Measurements from ENCODE around the gene CHRNA1. TPM values are rescaled to one million over a fixed set of nuclear protein-coding genes. Genes with fewer than 3 reads are reported as not detected.

Gene CHRNA1
- total and polyA plus RNA-seq, 9 of the 15 experiments (the other 6 are each of a cell fraction or from before 2014, with no cell fraction given): not detected

DNA sequence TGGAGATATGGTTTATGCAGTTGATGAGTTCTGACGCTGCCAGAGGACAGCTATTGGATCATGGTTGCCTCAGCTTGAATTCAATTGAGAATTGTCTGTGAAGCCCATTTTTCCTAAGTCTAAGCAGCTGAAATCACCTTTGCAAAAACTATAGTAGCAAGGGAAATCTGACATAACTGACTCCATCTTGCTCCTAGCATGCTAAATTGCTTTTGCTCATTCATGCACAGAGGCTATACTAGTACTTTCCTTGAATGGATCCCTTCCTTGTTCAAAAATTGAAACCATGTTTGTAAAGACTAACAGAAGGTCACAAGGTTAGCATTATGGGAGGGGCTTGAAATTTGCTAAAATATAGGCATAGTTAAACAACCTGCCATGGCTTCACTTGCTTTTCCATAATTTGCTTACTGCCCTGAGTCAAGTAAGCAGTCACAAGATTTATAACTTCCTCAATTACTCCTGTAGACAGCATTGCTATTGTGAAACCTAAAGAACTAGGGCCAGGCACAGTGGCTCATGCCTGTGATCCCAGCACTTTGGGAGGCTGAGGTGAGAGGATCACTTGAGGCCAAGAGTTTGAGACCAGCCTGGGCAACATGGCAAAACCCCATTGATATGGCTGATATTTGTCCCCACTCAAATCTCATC is 41.2 kb downstream of the CHRNA1 start (continued):
- no peak for TF ChIP-seq POLR2A (conservative IDR thresholded peaks at IDR 0.05)
- no peak for TF ChIP-seq HEY1 (CRISPR knock-in tag; IDR thresholded peaks at IDR 0.05; ENCODE audit: borderline replicate concordance)
- TF ChIP-seq EZH2 (IDR thresholded peaks at IDR 0.05; ENCODE audit: borderline replicate concordance, low read depth, low read length): no peak
- no peak for TF ChIP-seq ZNF146 (CRISPR knock-in tag; IDR thresholded peaks at IDR 0.05; ENCODE audit: unreplicated experiment)
- TF ChIP-seq, protein P1, sequence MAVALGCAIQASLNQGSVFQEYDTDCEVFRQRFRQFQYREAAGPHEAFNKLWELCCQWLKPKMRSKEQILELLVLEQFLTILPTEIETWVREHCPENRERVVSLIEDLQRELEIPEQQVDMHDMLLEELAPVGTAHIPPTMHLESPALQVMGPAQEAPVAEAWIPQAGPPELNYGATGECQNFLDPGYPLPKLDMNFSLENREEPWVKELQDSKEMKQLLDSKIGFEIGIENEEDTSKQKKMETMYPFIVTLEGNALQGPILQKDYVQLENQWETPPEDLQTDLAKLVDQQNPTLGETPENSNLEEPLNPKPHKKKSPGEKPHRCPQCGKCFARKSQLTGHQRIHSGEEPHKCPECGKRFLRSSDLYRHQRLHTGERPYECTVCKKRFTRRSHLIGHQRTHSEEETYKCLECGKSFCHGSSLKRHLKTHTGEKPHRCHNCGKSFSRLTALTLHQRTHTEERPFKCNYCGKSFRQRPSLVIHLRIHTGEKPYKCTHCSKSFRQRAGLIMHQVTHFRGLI (CRISPR knock-in tag; IDR thresholded peaks at IDR 0.05): peak; percentile 74; the same call in 1 of the 2 replicates
- TF ChIP-seq RBM34 (IDR thresholded peaks at IDR 0.05; ENCODE audit: borderline replicate concordance, insufficient read depth, low read length): no peak
- peak; percentile 57; the same call in 1 of the 2 replicates for TF ChIP-seq PTTG1 (tag; IDR thresholded peaks at IDR 0.05; ENCODE audit: low read depth)
- TF ChIP-seq MEIS2 (IDR thresholded peaks at IDR 0.05; ENCODE audit: partially characterized antibody): peak; percentile 68
- TF ChIP-seq PRPF4 (IDR thresholded peaks at IDR 0.05; ENCODE audit: insufficient read depth, low read depth, low read length, poor library complexity, severe bottlenecking): no peak
- TF ChIP-seq, protein P2, sequence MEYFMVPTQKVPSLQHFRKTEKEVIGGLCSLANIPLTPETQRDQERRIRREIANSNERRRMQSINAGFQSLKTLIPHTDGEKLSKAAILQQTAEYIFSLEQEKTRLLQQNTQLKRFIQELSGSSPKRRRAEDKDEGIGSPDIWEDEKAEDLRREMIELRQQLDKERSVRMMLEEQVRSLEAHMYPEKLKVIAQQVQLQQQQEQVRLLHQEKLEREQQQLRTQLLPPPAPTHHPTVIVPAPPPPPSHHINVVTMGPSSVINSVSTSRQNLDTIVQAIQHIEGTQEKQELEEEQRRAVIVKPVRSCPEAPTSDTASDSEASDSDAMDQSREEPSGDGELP (CRISPR knock-in tag; IDR thresholded peaks at IDR 0.05; ENCODE audit: borderline replicate concordance): no peak
- TF ChIP-seq, protein P3, sequence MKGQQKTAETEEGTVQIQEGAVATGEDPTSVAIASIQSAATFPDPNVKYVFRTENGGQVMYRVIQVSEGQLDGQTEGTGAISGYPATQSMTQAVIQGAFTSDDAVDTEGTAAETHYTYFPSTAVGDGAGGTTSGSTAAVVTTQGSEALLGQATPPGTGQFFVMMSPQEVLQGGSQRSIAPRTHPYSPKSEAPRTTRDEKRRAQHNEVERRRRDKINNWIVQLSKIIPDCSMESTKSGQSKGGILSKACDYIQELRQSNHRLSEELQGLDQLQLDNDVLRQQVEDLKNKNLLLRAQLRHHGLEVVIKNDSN (CRISPR knock-in tag; IDR thresholded peaks at IDR 0.05): no peak
- TF ChIP-seq, protein P4, sequence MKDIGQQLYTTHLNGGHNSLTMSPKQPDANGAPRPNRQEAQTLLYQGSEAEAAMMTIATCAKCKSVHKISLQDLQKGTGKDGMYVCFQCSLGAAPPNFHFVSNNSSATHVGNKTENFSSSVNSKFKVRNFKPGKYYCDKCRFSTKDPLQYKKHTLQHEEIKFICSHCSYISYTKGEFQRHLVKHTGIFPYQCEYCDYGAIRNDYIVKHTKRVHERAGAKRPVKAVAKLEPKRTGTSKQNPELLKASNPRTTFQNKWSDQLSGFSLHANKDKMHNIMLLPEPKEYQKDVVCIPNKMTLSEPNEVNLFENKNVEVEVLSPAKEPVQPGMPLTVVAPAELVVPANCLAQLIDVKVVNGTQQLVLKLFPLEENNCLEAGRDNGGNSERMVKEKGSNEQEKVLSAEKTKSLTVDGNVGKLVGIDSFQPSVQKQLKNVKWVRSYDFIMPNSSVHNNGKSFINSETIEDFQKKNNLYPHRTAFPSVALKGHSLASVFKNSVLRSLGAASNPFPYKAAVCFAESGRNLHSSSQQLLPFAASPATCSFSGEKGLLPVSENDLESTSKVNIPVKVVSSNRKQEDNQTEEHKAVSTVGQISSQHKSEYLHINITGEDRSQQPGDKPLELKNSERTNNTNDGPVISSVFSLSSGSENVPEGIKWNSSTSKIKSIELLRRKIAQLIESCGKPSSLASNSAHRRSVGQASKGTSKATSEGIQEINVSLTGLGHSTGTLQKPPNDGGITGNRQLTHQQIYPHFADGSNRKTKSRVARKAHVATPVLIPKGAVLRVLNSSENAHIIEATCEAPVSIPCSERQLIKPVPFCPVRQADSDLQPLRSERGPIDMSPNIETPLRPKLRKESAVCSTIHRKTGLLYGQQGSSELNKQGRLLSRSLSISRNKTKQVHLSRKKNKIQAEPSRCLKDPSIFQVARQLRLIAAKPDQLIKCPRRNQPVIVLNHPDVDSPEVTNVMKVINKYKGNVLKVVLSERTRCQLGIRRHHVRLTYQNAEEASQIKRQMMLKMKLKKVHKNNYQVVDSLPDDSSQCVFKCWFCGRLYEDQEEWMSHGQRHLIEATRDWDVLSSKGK (CRISPR knock-in tag; IDR thresholded peaks at IDR 0.05): no peak
- no peak for TF ChIP-seq NFIX (CRISPR knock-in tag; IDR thresholded peaks at IDR 0.05; ENCODE audit: low read depth)
- TF ChIP-seq, protein P5, sequence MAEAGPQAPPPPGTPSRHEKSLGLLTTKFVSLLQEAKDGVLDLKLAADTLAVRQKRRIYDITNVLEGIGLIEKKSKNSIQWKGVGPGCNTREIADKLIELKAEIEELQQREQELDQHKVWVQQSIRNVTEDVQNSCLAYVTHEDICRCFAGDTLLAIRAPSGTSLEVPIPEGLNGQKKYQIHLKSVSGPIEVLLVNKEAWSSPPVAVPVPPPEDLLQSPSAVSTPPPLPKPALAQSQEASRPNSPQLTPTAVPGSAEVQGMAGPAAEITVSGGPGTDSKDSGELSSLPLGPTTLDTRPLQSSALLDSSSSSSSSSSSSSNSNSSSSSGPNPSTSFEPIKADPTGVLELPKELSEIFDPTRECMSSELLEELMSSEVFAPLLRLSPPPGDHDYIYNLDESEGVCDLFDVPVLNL (CRISPR knock-in tag; IDR thresholded peaks at IDR 0.05; ENCODE audit: low read depth): no peak
- TF ChIP-seq JUND (IDR thresholded peaks at IDR 0.05; ENCODE audit: borderline replicate concordance, low read depth, low read length): no peak
- no peak for TF ChIP-seq JUND (tag; IDR thresholded peaks at IDR 0.05; ENCODE audit: borderline replicate concordance, low read depth, low read length)
- no peak for TF ChIP-seq POLR3A (IDR thresholded peaks at IDR 0.05; ENCODE audit: borderline replicate concordance, extremely low read depth, insufficient read depth, insufficient read length)
- no peak for TF ChIP-seq FOSL1 (tag; conservative IDR thresholded peaks at IDR 0.05)

All from K562 (cell line).